Spinal cord (tissue), 10 donors: ENCODE data around the gene GAGE13. TPM values are rescaled to one million over a fixed set of nuclear protein-coding genes. Genes with fewer than 3 reads are reported as not detected.
A peak's percentile ranks its signal among the peaks of the same experiment; 100 is the strongest.
"Not testable (repeated sequence)": the region's sequence is repeated elsewhere in the genome, so short reads cannot be mapped to it uniquely, and the experiment has no call there.

ENCODE experiments used
- DNase-seq, 6 donors: peaks; one replicate each; pipeline versions ENCODE4 v3.0.0 to v3.0.0-alpha.2; 2013 to 2015; ENCODE audit warnings: low spot score in 6 of 6, low read depth in 4 of 6
- H3K27ac ChIP-seq: one replicate; pipeline ENCODE4 v1.5.1; 2013; ENCODE audit warnings: low read depth, low read length, control low read depth
- H3K27me3 ChIP-seq: one replicate; pipeline ENCODE4 v1.6.1; 2013; ENCODE audit warnings: low read length; ENCODE audit not compliant: control insufficient read depth, insufficient read depth
- H3K36me3 ChIP-seq: one replicate; pipeline ENCODE4 v1.6.1; 2013; ENCODE audit warnings: low read length; ENCODE audit not compliant: control insufficient read depth, insufficient read depth
- H3K4me1 ChIP-seq: one replicate; pipeline ENCODE4 v1.6.1; 2013; ENCODE audit warnings: low read length; ENCODE audit not compliant: control insufficient read depth, insufficient read depth
- H3K4me3 ChIP-seq: one replicate; pipeline ENCODE4 v1.5.1; 2013; ENCODE audit warnings: low read depth, low read length, control low read depth
- H3K9me3 ChIP-seq: one replicate; pipeline ENCODE4 v1.6.1; 2013; ENCODE audit warnings: low read length; ENCODE audit not compliant: control insufficient read depth, insufficient read depth
- WGBS: methylation state at CpG from one replicate; pipeline ENCODE4 v1.1.5; 2013; ENCODE audit warnings: missing lambda C conversion rate; ENCODE audit not compliant: insufficient coverage; 5-methylcytosine and 5-hydroxymethylcytosine counted together
- polyA plus RNA-seq, 2 donors: library from polyadenylated mRNA; unstranded; fragments of 120-200 nt; gene quantifications; one replicate each; pipeline ENCODE4 v1.2.1, GENCODE V29; 2013; ENCODE audit not compliant: insufficient read length in 2 of 2
- total RNA-seq, 2 donors: library from RNA; depleted of rRNA in 1 of 2; stranded (reverse); fragments of 120-200 nt in 1 of 2; fragments of >200 nt in 1 of 2; gene quantifications; one replicate each; pipeline versions ENCODE4 v1.2.3 to v1.2.4, GENCODE V29; 2013 to 2014
- donor health status: healthy.

Gene GAGE13
- total and polyA plus RNA-seq, 4 donors: not detected

- 79% methylated on average over 5 of the region's 5 CpGs for WGBS
- not testable (repeated sequence) for H3K9me3 ChIP-seq, H3K27me3 ChIP-seq, H3K36me3 ChIP-seq, H3K4me3 ChIP-seq, H3K27ac ChIP-seq, DNase-seq, H3K4me1 ChIP-seq
These were observed 32.1 kb upstream of the GAGE13 start for GRCh38 chrX:49299293-49299692.

- no CpG with 5 or more reads among the region's 1 CpG for WGBS
These were observed 30.7 kb upstream of the GAGE13 start for GRCh38 chrX:49300703-49301102.

GRCh38 chrX:49303346-49303745 is 28.0 kb upstream of the GAGE13 start, which contains the start of gene GAGE10:
Gene GAGE10 (plus strand): TSS chrX:49303646. CDS start chrX:49304860, 1,214 bp downstream.
- H3K27ac ChIP-seq: no peak within 1 kb of the TSS
- H3K4me3 ChIP-seq: no peak within 1 kb of the TSS
- no peaks in the 10 kb centered on the region for H3K36me3 ChIP-seq
- no peaks in the 10 kb centered on the region for H3K27me3 ChIP-seq
- H3K4me1 ChIP-seq: no peaks in the 10 kb centered on the region
- no peak for DNase-seq
- WGBS: 78% methylated on average over 14 of the region's 15 CpGs
- H3K9me3 ChIP-seq: no peaks in the 10 kb centered on the region

More at GRCh38 chrX:49300703-49301102, 30.7 kb upstream of the GAGE13 start:
- no peaks in the 10 kb centered on the region for H3K36me3 ChIP-seq
- H3K4me3 ChIP-seq: no peak overlapping the region
- H3K27me3 ChIP-seq: no peaks in the 10 kb centered on the region
- no peak for DNase-seq
- H3K9me3 ChIP-seq: no peaks in the 10 kb centered on the region
- no peak overlapping the region for H3K27ac ChIP-seq
- H3K4me1 ChIP-seq: no peaks in the 10 kb centered on the region

- no CpG with 5 or more reads among the region's 2 CpGs for WGBS
- not testable (repeated sequence) for H3K27ac ChIP-seq, H3K27me3 ChIP-seq, DNase-seq, H3K36me3 ChIP-seq, H3K4me1 ChIP-seq, H3K9me3 ChIP-seq, H3K4me3 ChIP-seq
These were observed 23.6 kb upstream of the GAGE13 start for GRCh38 chrX:49307775-49308174.

- no peaks in the 10 kb centered on the region for H3K36me3 ChIP-seq
- H3K27me3 ChIP-seq: no peaks in the 10 kb centered on the region
- H3K4me1 ChIP-seq: peaks cover 8% of the 10 kb centered on the region
- no peak overlapping the region for H3K4me3 ChIP-seq
- WGBS: 69% methylated on average over 15 of the region's 15 CpGs
- H3K27ac ChIP-seq: peak overlapping the region; percentile 64
- no peak for DNase-seq
- no peaks in the 10 kb centered on the region for H3K9me3 ChIP-seq
These were observed 22.6 kb upstream of the GAGE13 start for GRCh38 chrX:49308604-49309269.

GRCh38 chrX:49309401-49309981 is 21.9 kb upstream of the GAGE13 start:
- no peaks in the 10 kb centered on the region for H3K9me3 ChIP-seq
- WGBS: 47% methylated on average over 4 of the region's 8 CpGs
- H3K36me3 ChIP-seq: no peaks in the 10 kb centered on the region
- peak overlapping the region; percentile 5 for H3K4me3 ChIP-seq
- H3K4me1 ChIP-seq: peaks cover 8% of the 10 kb centered on the region
- H3K27me3 ChIP-seq: no peaks in the 10 kb centered on the region
- peak overlapping the region; percentile 64 for H3K27ac ChIP-seq
- peak in 2 of 6 donors; percentile 20 to 38 for DNase-seq

GRCh38 chrX:49310371-49310770 is 21.0 kb upstream of the GAGE13 start:
- peaks cover 8% of the 10 kb centered on the region for H3K4me1 ChIP-seq
- H3K27ac ChIP-seq: no peak overlapping the region
- H3K27me3 ChIP-seq: no peaks in the 10 kb centered on the region
- H3K36me3 ChIP-seq: no peaks in the 10 kb centered on the region
- 59% methylated on average over 10 of the region's 18 CpGs for WGBS
- no peaks in the 10 kb centered on the region for H3K9me3 ChIP-seq
- no peak overlapping the region for H3K4me3 ChIP-seq
- no peak for DNase-seq

- 63% methylated on average over 2 of the region's 2 CpGs for WGBS
- Histone ChIP-seq H3K27me3 (no peaks in the 10 kb centered on the region), H3K36me3 (no peaks in the 10 kb centered on the region), H3K4me3 (no peak overlapping the region), H3K27ac (no peak overlapping the region), H3K4me1 (peaks cover 8% of the 10 kb centered on the region), H3K9me3 (no peaks in the 10 kb centered on the region)
- no peak for DNase-seq
These were observed 19.2 kb upstream of the GAGE13 start for GRCh38 chrX:49312176-49312575.

GRCh38 chrX:49316085-49316484 is 15.3 kb upstream of the GAGE13 start:
- Histone ChIP-seq H3K9me3 (no peaks in the 10 kb centered on the region), H3K27ac (no peak overlapping the region), H3K27me3 (no peaks in the 10 kb centered on the region), H3K4me1 (no peaks in the 10 kb centered on the region), H3K4me3 (no peak overlapping the region), H3K36me3 (no peaks in the 10 kb centered on the region)
- no peak for DNase-seq
- WGBS: 51% methylated on average over 4 of the region's 4 CpGs

GRCh38 chrX:49321737-49322136 is 9.6 kb upstream of the GAGE13 start, which contains the start of gene GAGE12J:
Gene GAGE12J (plus strand): TSS chrX:49322037. CDS start chrX:49323194, 1,157 bp downstream.
- H3K9me3 ChIP-seq, H3K27me3 ChIP-seq, H3K27ac ChIP-seq, H3K4me1 ChIP-seq, H3K4me3 ChIP-seq, DNase-seq, H3K36me3 ChIP-seq: not testable (repeated sequence)
- no CpG with 5 or more reads among the region's 16 CpGs for WGBS
